GM19023 (cell line): Measurements from ENCODE around the gene CUX1.
"Not testable (repeated sequence)": the region's sequence is repeated elsewhere in the genome, so short reads cannot be mapped to it uniquely, and the experiment has no call there.

Experiments
- ATAC-seq: cut with Tn5 transposase; IDR thresholded peaks from one replicate; pipeline ENCODE4 v1.9.1; 2021; ENCODE audit warnings: mild to moderate bottlenecking, moderate library complexity; ENCODE audit not compliant: unreplicated experiment

The CUX1 gene

GRCh38 chr7:102292813-102293798 is 475.7 kb downstream of the CUX1 start:
- no peak for ATAC-seq

- ATAC-seq: no peak
Observed at GRCh38 chr7:102294589-102294988, 477.2 kb downstream of the CUX1 start.

GRCh38 chr7:102295346-102296178 is 478.1 kb downstream of the CUX1 start:
- ATAC-seq: no peak

- ATAC-seq: no peak
Observed at GRCh38 chr7:102296179-102296438, 478.7 kb downstream of the CUX1 start.

DNA sequence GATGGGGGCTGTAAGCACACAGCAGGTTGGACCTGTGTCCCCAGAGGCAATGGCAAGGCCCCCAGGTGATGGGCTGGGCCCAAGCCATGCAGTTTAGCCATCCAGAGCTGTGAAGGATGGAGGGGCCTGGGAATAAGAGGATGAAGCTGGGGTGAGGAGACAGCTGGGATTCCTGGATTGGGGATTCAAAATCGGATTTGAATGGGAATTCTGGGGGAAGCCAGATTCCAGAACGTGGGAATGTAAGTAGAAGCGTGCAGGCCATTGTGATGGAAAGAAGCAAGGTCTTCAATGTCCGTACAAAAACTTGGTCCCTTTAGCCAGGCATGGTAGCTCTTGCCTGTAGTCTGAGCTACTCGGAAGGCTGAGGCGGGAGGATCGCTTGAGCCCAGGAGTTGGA is 479.1 kb downstream of the CUX1 start:
- ATAC-seq: no peak

DNA sequence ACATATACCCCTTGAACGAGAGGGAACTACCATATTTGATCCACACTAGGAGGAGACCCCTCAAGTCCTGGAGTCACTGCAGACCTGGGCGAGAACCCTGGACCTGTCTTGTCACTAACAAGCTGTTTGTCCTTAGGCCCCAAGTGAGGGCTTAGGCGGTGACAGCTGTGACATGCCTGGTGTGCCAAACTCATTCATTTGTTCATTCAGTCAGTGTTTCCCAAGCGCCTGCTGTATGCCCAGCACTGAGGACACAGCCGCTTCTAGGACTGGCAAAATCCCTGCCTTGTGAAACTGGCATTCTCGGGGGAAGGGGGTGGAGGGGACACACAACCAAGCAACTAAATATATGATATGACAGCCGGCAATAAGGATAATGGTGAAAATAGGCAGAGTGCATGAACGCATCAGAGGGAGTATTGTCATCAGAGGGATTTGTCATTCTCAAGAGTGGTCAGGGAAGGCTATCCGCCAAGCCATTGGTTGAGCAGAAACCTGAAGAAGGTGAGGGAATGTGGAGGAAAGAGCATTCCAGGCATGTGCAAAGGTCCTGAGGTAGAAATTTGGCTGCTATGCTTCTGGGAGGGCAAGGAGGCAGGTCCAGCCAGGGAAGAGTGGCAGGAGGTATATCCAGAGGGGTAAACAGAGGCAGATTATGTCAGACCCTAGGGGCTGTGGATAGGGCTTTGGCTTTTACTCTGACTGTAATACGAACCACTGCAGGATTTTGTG is 480.2 kb downstream of the CUX1 start:
- ATAC-seq: no peak

- no peak for ATAC-seq
Observed at GRCh38 chr7:102300643-102301221, 483.3 kb downstream of the CUX1 start.

- ATAC-seq: not testable (repeated sequence)
Observed at GRCh38 chr7:102301367-102301766, 483.9 kb downstream of the CUX1 start.

DNA sequence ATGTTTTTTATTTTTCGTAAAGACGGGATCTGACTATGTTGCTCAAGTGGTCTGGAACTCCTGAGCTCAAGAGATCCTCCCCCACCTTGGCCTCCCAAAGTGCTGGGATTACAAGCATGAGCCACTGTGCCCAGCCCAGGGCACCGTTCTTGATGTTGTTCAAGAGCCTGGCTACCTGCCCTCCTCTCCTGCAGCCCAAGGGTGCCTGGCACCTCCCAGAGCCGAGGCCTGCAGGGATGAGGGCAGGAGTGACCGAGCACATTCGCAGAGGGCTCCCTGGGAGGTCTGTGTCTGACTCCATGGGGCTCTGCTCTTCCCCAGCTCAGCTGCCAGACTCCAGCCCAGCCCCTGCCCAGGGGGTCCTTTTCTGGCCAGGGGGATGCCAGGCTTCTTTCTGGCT is 484.6 kb downstream of the CUX1 start:
- no peak for ATAC-seq

- ATAC-seq: no peak
Observed at GRCh38 chr7:102303669-102304422, 486.4 kb downstream of the CUX1 start.

DNA sequence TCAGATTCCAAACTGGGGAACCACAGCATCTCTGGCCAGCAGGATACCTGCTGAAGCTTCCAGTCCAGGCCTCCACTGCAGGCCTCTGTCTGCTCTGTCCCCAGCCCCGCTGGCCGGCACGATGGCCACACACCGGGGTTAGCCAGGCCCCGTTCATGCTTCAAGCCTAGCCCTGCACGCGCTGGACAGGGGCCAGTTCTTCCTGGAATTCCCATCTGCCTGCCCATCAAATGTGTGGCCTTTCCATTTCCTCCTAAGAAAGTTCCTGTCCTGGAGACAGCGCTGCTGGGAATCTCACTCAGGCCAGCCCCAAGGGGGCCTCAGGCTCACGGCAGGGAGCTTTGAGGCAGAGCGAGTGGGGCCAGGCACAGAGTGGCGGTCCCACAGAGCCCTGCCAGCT is 487.2 kb downstream of the CUX1 start:
- no peak for ATAC-seq

DNA sequence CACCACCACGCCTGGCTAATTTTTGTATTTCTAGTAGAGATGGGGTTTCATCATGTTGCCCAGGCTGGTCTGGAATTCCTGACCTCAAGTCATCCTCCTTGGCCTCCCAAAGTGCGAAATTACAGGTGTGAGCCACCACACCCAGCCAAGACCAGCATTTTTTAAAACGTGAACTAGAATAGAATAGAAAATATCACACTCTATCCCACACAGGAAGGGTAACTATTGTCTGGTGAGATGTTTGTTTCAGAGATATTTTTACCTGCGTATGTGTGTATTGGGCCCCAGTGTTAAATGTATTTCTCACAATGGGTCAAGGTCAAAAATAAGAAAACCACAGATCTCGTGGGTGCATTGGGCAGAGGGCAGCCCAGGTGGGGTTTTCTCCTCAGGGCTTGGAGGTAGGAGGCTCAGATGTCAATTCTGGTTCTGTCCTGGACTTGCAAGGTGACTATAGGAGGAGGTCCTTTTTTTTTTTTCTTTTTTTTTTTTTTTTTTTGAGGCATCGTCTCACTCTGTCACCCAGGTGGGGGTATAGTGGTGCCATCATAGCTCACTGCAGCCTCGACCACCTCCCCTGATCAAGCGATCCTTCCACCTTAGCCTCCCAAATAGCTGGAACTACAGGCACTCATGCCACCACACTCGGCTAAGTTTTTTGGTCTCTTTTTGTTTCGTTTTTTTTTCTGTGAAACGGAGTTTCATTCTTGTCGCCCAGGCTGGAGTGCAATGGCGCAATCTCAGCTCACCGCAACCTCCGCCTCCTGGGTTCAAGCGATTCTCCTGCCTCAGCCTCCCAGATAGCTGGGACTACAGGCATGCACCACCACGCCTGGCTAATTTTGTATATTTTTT is 488.2 kb downstream of the CUX1 start:
- ATAC-seq: peak; percentile 31

GRCh38 chr7:102306916-102307677 is 489.7 kb downstream of the CUX1 start:
- peak; percentile 78 for ATAC-seq

- ATAC-seq: no peak
Observed at GRCh38 chr7:102310414-102310815, 493.0 kb downstream of the CUX1 start.

DNA sequence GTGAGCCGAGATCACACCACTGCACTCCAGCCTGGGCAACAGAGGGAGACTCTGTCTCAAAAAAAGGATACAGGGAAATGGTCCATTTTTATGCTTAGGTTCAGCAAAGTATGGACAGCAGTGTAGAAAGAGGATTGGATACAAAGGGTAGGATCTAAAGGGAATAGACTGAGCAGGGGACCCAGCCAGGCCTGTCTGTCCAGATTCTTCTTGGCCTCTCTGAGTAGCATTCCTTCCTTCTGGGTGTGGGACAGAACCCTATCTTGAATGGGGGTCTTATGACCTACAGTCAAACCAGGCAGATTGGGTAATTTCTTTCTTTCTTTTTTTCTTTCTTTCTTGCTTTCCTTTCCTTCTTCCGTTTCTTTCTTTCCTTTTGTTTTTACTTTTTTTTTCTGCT is 494.9 kb downstream of the CUX1 start:
- no peak for ATAC-seq

GRCh38 chr7:102313997-102314780 is 496.8 kb downstream of the CUX1 start:
- no peak for ATAC-seq

DNA sequence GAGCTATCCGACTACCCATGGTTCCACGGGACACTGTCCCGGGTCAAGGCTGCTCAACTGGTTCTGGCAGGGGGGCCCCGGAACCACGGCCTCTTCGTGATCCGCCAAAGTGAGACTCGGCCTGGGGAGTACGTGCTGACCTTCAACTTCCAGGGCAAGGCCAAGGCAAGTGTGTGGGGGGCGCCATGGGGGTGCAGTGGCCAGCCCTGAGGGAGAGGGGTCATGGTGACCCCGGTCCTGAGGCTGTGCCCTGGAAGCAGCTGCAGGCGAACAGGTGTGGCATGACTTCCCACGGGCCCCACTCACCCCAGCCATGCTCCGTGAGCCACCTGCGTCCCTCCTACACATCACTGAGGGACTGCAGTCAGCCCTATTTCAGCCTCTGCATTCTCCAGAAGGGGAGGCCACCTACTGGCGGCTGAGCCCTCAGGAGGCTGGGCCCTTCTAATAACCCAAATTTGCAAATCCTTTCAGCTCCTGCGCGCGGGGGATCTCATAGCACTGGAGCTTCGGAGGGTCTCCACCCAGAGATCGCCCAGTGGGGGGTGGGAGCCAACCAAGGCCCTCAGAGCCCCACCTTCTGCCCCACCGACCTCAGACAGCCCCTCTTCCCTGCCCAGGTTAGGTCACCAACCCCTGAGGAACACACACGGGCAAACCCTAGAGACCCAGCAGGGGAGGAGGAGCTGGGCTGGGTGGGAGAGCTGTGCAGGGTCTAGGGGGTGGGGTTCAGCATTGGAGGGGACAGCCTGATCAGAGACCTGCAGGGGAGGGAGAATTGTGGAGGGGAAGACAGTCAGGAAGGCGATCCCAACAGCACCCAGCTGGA is 500.0 kb downstream of the CUX1 start:
- no peak for ATAC-seq
